ENCODE measurements around the gene FHIT. TPM values are rescaled to one million over a fixed set of nuclear protein-coding genes. Genes with fewer than 3 reads are reported as not detected.

Gene FHIT
- total and polyA plus RNA-seq, 10 of the 15 experiments (the other 5 are each of a cell fraction or from before 2014, with no cell fraction given), result 4.2 to 14.9 (median 9.4) TPM

GRCh38 chr3:59876533-59877062 is 1374.7 kb downstream of the FHIT start:
- ChIA-PET RAD21 (ENCODE audit: unreplicated experiment) (no interaction called here), CTCF (no interaction called here), POLR2A (no interaction called here), SMC1A (ENCODE audit: uncharacterized antibody, unreplicated experiment) (interaction anchor here (1.2 kb wide), 1 partner anchor 20 kb away, joined by 5 read pairs; no protein-coding TSS in a partner anchor)
- ATAC-seq (no peak), DNase-seq (ENCODE audit: low read depth, low spot score) (no peak), FAIRE-seq (no peak)
- Histone ChIP-seq H3K79me2 (ENCODE audit: control insufficient read depth, insufficient read depth, low read length) (no peaks in the 10 kb centered on the region), H3K4me1 (ENCODE audit: control insufficient read depth, insufficient read depth, low read length) (0 out of 2 replicates have a peak, but pooled peaks cover 3% of the 10 kb centered on the region), H3K27me3 (replicated peaks in 1 of 2; ENCODE audit: control insufficient read depth in 2 of 2, insufficient read depth in 2 of 2, low read length in 1 of 2) (no peaks in the 10 kb centered on the region), H3K9ac (ENCODE audit: control insufficient read depth, insufficient read depth, low read length) (no peak overlapping the region), H3K36me3 (ENCODE audit: control insufficient read depth in 2 of 2, insufficient read depth in 2 of 2, low read length in 1 of 2) (no peaks in the 10 kb centered on the region), H2AFZ (ENCODE audit: control insufficient read depth, low read depth, low read length) (no peak overlapping the region), H4K20me1 (ENCODE audit: control insufficient read depth, insufficient read depth) (no peaks in the 10 kb centered on the region), H3K27ac (ENCODE audit: control insufficient read depth, insufficient read depth) (no peak overlapping the region), H3K4me3 (no peak overlapping the region), H3K9me3 (replicated peaks; ENCODE audit: control insufficient read depth, insufficient read depth, low read length) (no peaks in the 10 kb centered on the region; the same call in 2 of the 3 replicates), H3K4me2 (ENCODE audit: control insufficient read depth, insufficient read depth) (no peak overlapping the region)
- WGBS (ENCODE audit: insufficient coverage, insufficient replicate concordance, low lambda C conversion rate, missing lambda C conversion rate), result 44% methylated on average over 2 of the region's 2 CpGs
- intact Hi-C loops (cut with micrococcal nuclease; ENCODE audit: unreplicated experiment), result no loop called here
- no TSS peak for BruUV-seq (replicated peaks)
- TF ChIP-seq KDM1A (IDR thresholded peaks at IDR 0.05; ENCODE audit: borderline replicate concordance) (no peak), NFYB (IDR thresholded peaks at IDR 0.05; ENCODE audit: insufficient read depth, low read depth, low read length) (no peak), PAX8 (IDR thresholded peaks at IDR 0.05) (no peak), LARP7 (IDR thresholded peaks at IDR 0.05) (no peak)
- in situ Hi-C loops (cut with MboI), result no loop called here

GRCh38 chr3:59873576-59874230 is 1377.5 kb downstream of the FHIT start:
- in situ Hi-C loops (cut with MboI), result no loop called here
- TF ChIP-seq PAX8 (IDR thresholded peaks at IDR 0.05), result no peak
- TF ChIP-seq IKZF2 (IDR thresholded peaks at IDR 0.05), result peak; percentile 16 to 50; a peak in 3 of 4 replicates
- no peak for TF ChIP-seq WRNIP1 (IDR thresholded peaks at IDR 0.05; ENCODE audit: borderline replicate concordance, low read depth, low read length)
- TF ChIP-seq TBL1XR1 (IDR thresholded peaks at IDR 0.05; ENCODE audit: low read depth, low read length), result no peak
- TF ChIP-seq SIN3A (IDR thresholded peaks at IDR 0.05; ENCODE audit: low read depth, low read length), result no peak
- TF ChIP-seq BCL11A (IDR thresholded peaks at IDR 0.05; ENCODE audit: low read depth, low read length), result peak; percentile 26; the same call in 1 of the 2 replicates
- TF ChIP-seq TAF1 (IDR thresholded peaks at IDR 0.05; ENCODE audit: borderline replicate concordance, low read depth, low read length), result no peak
- TF ChIP-seq SIX5 (IDR thresholded peaks at IDR 0.05; ENCODE audit: low read depth, low read length, severe bottlenecking), result no peak
- TF ChIP-seq BHLHE40 (IDR thresholded peaks at IDR 0.05; ENCODE audit: borderline replicate concordance in 1 of 2, low read depth in 2 of 2, low read length in 1 of 2), result 0 out of 4 replicates have a peak, but pooled peaks of 1 of the 2 experiments have one; percentile 12
- TF ChIP-seq HSF1 (IDR thresholded peaks at IDR 0.05; ENCODE audit: low read depth, low read length), result no peak
- TF ChIP-seq HCFC1 (IDR thresholded peaks at IDR 0.05; ENCODE audit: low read length), result no peak
- TF ChIP-seq CREB1 (IDR thresholded peaks at IDR 0.05; ENCODE audit: low read depth), result no peak
- TF ChIP-seq RB1 (IDR thresholded peaks at IDR 0.05; ENCODE audit: borderline replicate concordance), result no peak
- no peak for TF ChIP-seq ZNF384 (IDR thresholded peaks at IDR 0.05; ENCODE audit: borderline replicate concordance, low read depth, low read length)

More at GRCh38 chr3:59873576-59874230, 1377.5 kb downstream of the FHIT start:
- CTCF ChIA-PET, result interaction anchor here (1.1 to 2.9 kb wide), 3 partner anchors 16 to 298 kb away, joined by 5 to 8 read pairs (median 6); no protein-coding TSS in a partner anchor
- H4K20me1 ChIP-seq (ENCODE audit: control insufficient read depth, insufficient read depth), result no peaks in the 10 kb centered on the region
- H3K27ac ChIP-seq (ENCODE audit: control insufficient read depth, insufficient read depth), result no peak overlapping the region
- no peaks in the 10 kb centered on the region for H3K36me3 ChIP-seq (ENCODE audit: control insufficient read depth in 2 of 2, insufficient read depth in 2 of 2, low read length in 1 of 2)
- no peak overlapping the region for H3K4me3 ChIP-seq
- no peak overlapping the region for H2AFZ ChIP-seq (ENCODE audit: control insufficient read depth, low read depth, low read length)
- RAD21 ChIA-PET (ENCODE audit: unreplicated experiment), result interaction anchor here (1.1 to 1.2 kb wide), 2 partner anchors 16 to 661 kb away, joined by 3 read pairs; no protein-coding TSS in a partner anchor
- ATAC-seq, result peak; percentile 93
- H3K9me3 ChIP-seq (replicated peaks; ENCODE audit: control insufficient read depth, insufficient read depth, low read length), result no peaks in the 10 kb centered on the region; the same call in 2 of the 3 replicates
- POLR2A ChIA-PET, result no interaction called here
- BruUV-seq (replicated peaks), result no TSS peak
- no peak for FAIRE-seq
- 5% methylated on average over 8 of the region's 8 CpGs for WGBS (ENCODE audit: insufficient coverage, insufficient replicate concordance, low lambda C conversion rate, missing lambda C conversion rate)
- H3K4me2 ChIP-seq (ENCODE audit: control insufficient read depth, insufficient read depth), result 0 out of 2 replicates have a peak overlapping the region, but pooled peaks have one; percentile 5
- no peak overlapping the region for H3K9ac ChIP-seq (ENCODE audit: control insufficient read depth, insufficient read depth, low read length)
- DNase-seq (ENCODE audit: low read depth, low spot score), result peak; percentile 12
- intact Hi-C loops (cut with micrococcal nuclease; ENCODE audit: unreplicated experiment), result no loop called here
- H3K4me1 ChIP-seq (ENCODE audit: control insufficient read depth, insufficient read depth, low read length), result 0 out of 2 replicates have a peak, but pooled peaks cover 3% of the 10 kb centered on the region
- SMC1A ChIA-PET (ENCODE audit: uncharacterized antibody, unreplicated experiment), result interaction anchor here (0.8 to 2.3 kb wide), 5 partner anchors 11 to 612 kb away, joined by 3 to 7 read pairs (median 3); no protein-coding TSS in a partner anchor
- H3K27me3 ChIP-seq (replicated peaks in 1 of 2; ENCODE audit: control insufficient read depth in 2 of 2, insufficient read depth in 2 of 2, low read length in 1 of 2), result no peaks in the 10 kb centered on the region
- no peaks in the 10 kb centered on the region for H3K79me2 ChIP-seq (ENCODE audit: control insufficient read depth, insufficient read depth, low read length)
